ENCODE data around the gene FAIM2.

Gene FAIM2

GRCh38 chr12:49897276-49897675 lies 6.4 kb downstream of the FAIM2 start:
- no peak for DNase-seq
- Histone ChIP-seq H3K9me3 (no peaks in the 10 kb centered on the region), H3K36me3 (peaks cover 5% of the 10 kb centered on the region; the same call in 1 of the 2 replicates), H3K4me1 (peaks cover 13% of the 10 kb centered on the region), H3K27me3 (no peaks in the 10 kb centered on the region), H3K4me3 (ENCODE audit: low read depth, low read length) (no peak overlapping the region)
- no peak for TF ChIP-seq CTCF (IDR thresholded peaks at IDR 0.05; ENCODE audit: low read depth, low read length)

GRCh38 chr12:49895773-49896172 lies 7.9 kb downstream of the FAIM2 start:
- DNase-seq, result no peak
- Histone ChIP-seq H3K9me3 (no peaks in the 10 kb centered on the region), H3K4me1 (peaks cover 14% of the 10 kb centered on the region)

GRCh38 chr12:49894751-49895148 lies 8.9 kb downstream of the FAIM2 start:
- H3K4me3 ChIP-seq (ENCODE audit: low read depth, low read length), result no peak overlapping the region
- TF ChIP-seq CTCF (IDR thresholded peaks at IDR 0.05; ENCODE audit: low read depth, low read length), result no peak
- peaks cover 6% of the 10 kb centered on the region; the same call in 1 of the 2 replicates for H3K36me3 ChIP-seq
- H3K9me3 ChIP-seq, result no peaks in the 10 kb centered on the region
- no peaks in the 10 kb centered on the region for H3K27me3 ChIP-seq
- no peak for DNase-seq
- H3K4me1 ChIP-seq, result peaks cover 16% of the 10 kb centered on the region

More at GRCh38 chr12:49895773-49896172, 7.9 kb downstream of the FAIM2 start:
- TF ChIP-seq CTCF (IDR thresholded peaks at IDR 0.05; ENCODE audit: low read depth, low read length), result no peak
- no peaks in the 10 kb centered on the region for H3K27me3 ChIP-seq
- no peak overlapping the region for H3K4me3 ChIP-seq (ENCODE audit: low read depth, low read length)
- peaks cover 5% of the 10 kb centered on the region; the same call in 1 of the 2 replicates for H3K36me3 ChIP-seq

- no peak for DNase-seq
- H3K4me1 ChIP-seq, result peaks cover 23% of the 10 kb centered on the region
- TF ChIP-seq CTCF (IDR thresholded peaks at IDR 0.05; ENCODE audit: low read depth, low read length), result no peak
- no peaks in the 10 kb centered on the region for H3K27me3 ChIP-seq
- no peak overlapping the region for H3K4me3 ChIP-seq (ENCODE audit: low read depth, low read length)
- H3K9me3 ChIP-seq, result no peaks in the 10 kb centered on the region
- H3K36me3 ChIP-seq, result peaks cover 8% of the 10 kb centered on the region; the same call in 1 of the 2 replicates
Measured at GRCh38 chr12:49893753-49894750, 9.6 kb downstream of the FAIM2 start.

GRCh38 chr12:49892732-49893317 lies 10.9 kb downstream of the FAIM2 start:
- peaks cover 31% of the 10 kb centered on the region for H3K4me1 ChIP-seq
- no peak for TF ChIP-seq CTCF (IDR thresholded peaks at IDR 0.05; ENCODE audit: low read depth, low read length)
- DNase-seq, result no peak
- H3K36me3 ChIP-seq, result peaks cover 12% of the 10 kb centered on the region; the same call in 1 of the 2 replicates
- no peaks in the 10 kb centered on the region for H3K27me3 ChIP-seq
- H3K4me3 ChIP-seq (ENCODE audit: low read depth, low read length), result no peak overlapping the region
- H3K9me3 ChIP-seq, result no peaks in the 10 kb centered on the region
